Measurements from ENCODE around the gene GPC5. TPM values are rescaled to one million over a fixed set of nuclear protein-coding genes. Genes with fewer than 3 reads are reported as not detected.
"Not testable (repeated sequence)": the region's sequence is repeated elsewhere in the genome, so short reads cannot be mapped to it uniquely, and the experiment has no call there.

Gene GPC5
- polyA plus RNA-seq, 1 experiment: not detected

- DNase-seq (ENCODE audit: low read depth): no peak
- ChIA-PET CTCF (no interaction called here), POLR2A (no interaction called here)
- no peaks in the 10 kb centered on the region for H3K27me3 ChIP-seq (ENCODE audit: control insufficient read depth, insufficient read depth, low read length)
- no peak overlapping the region for H3K4me3 ChIP-seq (ENCODE audit: low read depth, low read length)
- no peak for TF ChIP-seq CTCF (IDR thresholded peaks at IDR 0.05; ENCODE audit: insufficient read depth, low read depth, low read length)
- H3K36me3 ChIP-seq (ENCODE audit: control insufficient read depth, insufficient read depth, low read length): no peaks in the 10 kb centered on the region
These were observed 491.2 kb downstream of the GPC5 start for GRCh38 chr13:91889641-91890040.

- Histone ChIP-seq H3K27me3 (ENCODE audit: control insufficient read depth, insufficient read depth, low read length) (no peaks in the 10 kb centered on the region), H3K36me3 (ENCODE audit: control insufficient read depth, insufficient read depth, low read length) (no peaks in the 10 kb centered on the region), H3K4me3 (ENCODE audit: low read depth, low read length) (no peak overlapping the region)
- CTCF ChIA-PET: no interaction called here
- TF ChIP-seq CTCF (IDR thresholded peaks at IDR 0.05; ENCODE audit: insufficient read depth, low read depth, low read length): no peak
- POLR2A ChIA-PET: no interaction called here
- no peak for DNase-seq (ENCODE audit: low read depth)
These were observed 492.7 kb downstream of the GPC5 start for GRCh38 chr13:91891141-91891540.

- POLR2A ChIA-PET: no interaction called here
- Histone ChIP-seq H3K4me3 (ENCODE audit: low read depth, low read length) (no peak overlapping the region), H3K36me3 (ENCODE audit: control insufficient read depth, insufficient read depth, low read length) (no peaks in the 10 kb centered on the region), H3K27me3 (ENCODE audit: control insufficient read depth, insufficient read depth, low read length) (no peaks in the 10 kb centered on the region)
- no peak for TF ChIP-seq CTCF (IDR thresholded peaks at IDR 0.05; ENCODE audit: insufficient read depth, low read depth, low read length)
- DNase-seq (ENCODE audit: low read depth): no peak
- CTCF ChIA-PET: no interaction called here
These were observed 494.6 kb downstream of the GPC5 start for GRCh38 chr13:91893040-91893439.

GRCh38 chr13:91894316-91894715 lies 495.9 kb downstream of the GPC5 start:
- ChIA-PET POLR2A (no interaction called here), CTCF (no interaction called here)
- Histone ChIP-seq H3K27me3 (ENCODE audit: control insufficient read depth, insufficient read depth, low read length) (no peaks in the 10 kb centered on the region), H3K36me3 (ENCODE audit: control insufficient read depth, insufficient read depth, low read length) (no peaks in the 10 kb centered on the region), H3K4me3 (ENCODE audit: low read depth, low read length) (no peak overlapping the region)
- DNase-seq (ENCODE audit: low read depth): no peak
- no peak for TF ChIP-seq CTCF (IDR thresholded peaks at IDR 0.05; ENCODE audit: insufficient read depth, low read depth, low read length)

- no peak for DNase-seq (ENCODE audit: low read depth)
- Histone ChIP-seq H3K36me3 (ENCODE audit: control insufficient read depth, insufficient read depth, low read length) (no peaks in the 10 kb centered on the region), H3K4me3 (ENCODE audit: low read depth, low read length) (no peak overlapping the region), H3K27me3 (ENCODE audit: control insufficient read depth, insufficient read depth, low read length) (no peaks in the 10 kb centered on the region)
- ChIA-PET POLR2A (no interaction called here), CTCF (no interaction called here)
- no peak for TF ChIP-seq CTCF (IDR thresholded peaks at IDR 0.05; ENCODE audit: insufficient read depth, low read depth, low read length)
These were observed 498.1 kb downstream of the GPC5 start for GRCh38 chr13:91896547-91896946.

GRCh38 chr13:91898986-91899385 lies 500.6 kb downstream of the GPC5 start:
- H3K36me3 ChIP-seq (ENCODE audit: control insufficient read depth, insufficient read depth, low read length); POLR2A ChIA-PET; H3K4me3 ChIP-seq (ENCODE audit: low read depth, low read length); DNase-seq (ENCODE audit: low read depth); H3K27me3 ChIP-seq (ENCODE audit: control insufficient read depth, insufficient read depth, low read length): not testable (repeated sequence)
- CTCF ChIA-PET: interaction anchor here (0.7 kb wide), 1 partner anchor 51 kb away, joined by 4 read pairs; no protein-coding TSS in a partner anchor
